Left lung (tissue), 10 donors: ENCODE results near the gene RYR3. TPM values are rescaled to one million over a fixed set of nuclear protein-coding genes. Genes with fewer than 3 reads are reported as not detected.

Source experiments
- ATAC-seq: fragments of 200-7000 bp; cut with Tn5 transposase; one replicate; pipeline ENCODE4 v1.9.1; 2020; ENCODE audit warnings: moderate library complexity
- DNase-seq, 4 donors: peaks; one replicate each; pipeline ENCODE4 v3.0.0-alpha.2; 2013 to 2020
- H3K27ac ChIP-seq, 2 donors: fragments of 200-600 bp; sonication (generic) in 1 of 2; one replicate each; pipeline versions ENCODE4 v1.5.0 to v1.8.0; 2020 to 2021
- H3K27me3 ChIP-seq, 2 donors: fragments of 200-600 bp; sonication (generic) in 1 of 2; one replicate each; pipeline versions ENCODE4 v1.5.0 to v1.8.0; 2020 to 2021
- H3K36me3 ChIP-seq, 2 donors: fragments of 200-600 bp; sonication (generic) in 1 of 2; one replicate each; pipeline versions ENCODE4 v1.5.0 to v1.8.0; 2020 to 2021
- H3K4me1 ChIP-seq, 2 donors: fragments of 200-600 bp; one replicate each; pipeline ENCODE4 v1.8.0; 2021
- H3K4me3 ChIP-seq, 2 donors: fragments of 200-600 bp; sonication (generic) in 1 of 2; one replicate each; pipeline versions ENCODE4 v1.5.0 to v1.8.0; 2020 to 2021; ENCODE audit warnings: mild to moderate bottlenecking in 1 of 2
- H3K9me3 ChIP-seq, 2 donors: fragments of 200-600 bp; sonication (generic) in 1 of 2; one replicate each; pipeline versions ENCODE4 v1.5.0 to v1.8.0; 2020 to 2021
- intact Hi-C, 2 donors: fragments of 100-400 bp; cut with DNase I; formaldehyde crosslinking; loops; one replicate each; pipeline versions ENCODE4 v1.11.2 to v1.14.2; 2022
- polyA plus RNA-seq, 6 donors: library from polyadenylated mRNA; unstranded; fragments of 120-200 nt; gene quantifications; one replicate each; pipeline ENCODE4 v1.2.1, GENCODE V29; 2013; ENCODE audit not compliant: insufficient read length in 6 of 6
- total RNA-seq, 2 donors: library from RNA; stranded (reverse); fragmentation: NEBNext Ultra II Directional; extraction: Animal tissue kit (Norgen Biotek cat#: 25700); gene quantifications; one replicate each; pipeline ENCODE4 v1.2.1, GENCODE V29; 2021
- TF ChIP-seq, protein P1 (sequence below), 2 donors: fragments of 200-600 bp; sonication (generic) in 1 of 2; IDR thresholded peaks; one replicate each; pipeline versions ENCODE4 v1.5.0 to v1.8.0; 2021; ENCODE audit warnings: antibody characterized with exemption in 2 of 2
- donor health status: DM: no; HTN: yes; CAD: no.
- donor health status: DM: no; HTN: no; CAD: no.

Gene RYR3
- total and polyA plus RNA-seq, 8 donors = 0.24 to 12.6 (median 8.6) TPM

DNA sequence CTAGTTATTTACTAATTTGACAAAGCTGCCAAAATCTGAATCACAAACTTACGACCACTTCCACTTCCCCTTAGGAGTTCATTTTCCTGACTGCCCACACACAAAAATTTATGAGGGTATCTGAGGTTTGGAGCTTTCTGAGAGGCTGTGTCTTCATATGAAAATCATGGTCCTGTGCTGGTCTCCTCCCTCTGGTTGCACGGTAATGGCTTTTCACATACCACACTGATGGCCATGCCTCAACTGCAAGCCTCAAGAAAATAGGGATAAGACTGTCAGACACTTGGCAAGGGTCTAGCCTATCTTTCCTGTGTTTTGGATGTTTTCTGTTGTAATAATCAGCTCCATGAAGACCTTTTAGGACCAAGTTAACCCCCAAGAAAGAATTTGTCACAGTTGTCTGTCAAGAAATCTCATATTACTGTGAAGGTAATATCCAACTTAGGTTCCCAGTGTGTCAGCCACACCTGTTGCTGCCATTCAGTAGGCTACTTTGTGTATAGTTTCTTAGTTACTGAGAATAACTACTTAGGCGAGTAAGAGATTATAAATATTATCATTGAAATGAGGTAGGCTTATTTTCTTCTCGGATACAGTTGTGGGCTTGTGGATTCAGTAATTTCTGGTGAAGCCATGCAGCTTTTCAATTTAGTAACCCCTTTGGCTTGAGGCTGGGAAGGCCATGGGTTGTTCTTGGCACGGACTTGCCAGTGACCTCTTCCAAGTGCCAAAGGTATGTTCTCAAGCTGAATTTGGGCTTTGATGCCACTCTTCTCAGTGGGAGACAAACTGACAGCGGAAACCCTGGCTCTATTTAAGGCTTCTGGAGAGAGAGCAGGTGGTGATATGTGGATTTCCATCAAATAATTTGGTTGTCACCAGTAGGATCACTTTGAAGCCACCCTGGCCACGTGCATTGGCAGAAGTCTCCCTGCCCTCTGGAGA lies 101.1 kb downstream of the RYR3 start:
- intact Hi-C loops = no loop called here
- H3K4me3 ChIP-seq = no peak overlapping the region
- H3K27me3 ChIP-seq = no peaks in the 10 kb centered on the region
- ATAC-seq (no peak), DNase-seq (no peak)
- TF ChIP-seq, protein P1, sequence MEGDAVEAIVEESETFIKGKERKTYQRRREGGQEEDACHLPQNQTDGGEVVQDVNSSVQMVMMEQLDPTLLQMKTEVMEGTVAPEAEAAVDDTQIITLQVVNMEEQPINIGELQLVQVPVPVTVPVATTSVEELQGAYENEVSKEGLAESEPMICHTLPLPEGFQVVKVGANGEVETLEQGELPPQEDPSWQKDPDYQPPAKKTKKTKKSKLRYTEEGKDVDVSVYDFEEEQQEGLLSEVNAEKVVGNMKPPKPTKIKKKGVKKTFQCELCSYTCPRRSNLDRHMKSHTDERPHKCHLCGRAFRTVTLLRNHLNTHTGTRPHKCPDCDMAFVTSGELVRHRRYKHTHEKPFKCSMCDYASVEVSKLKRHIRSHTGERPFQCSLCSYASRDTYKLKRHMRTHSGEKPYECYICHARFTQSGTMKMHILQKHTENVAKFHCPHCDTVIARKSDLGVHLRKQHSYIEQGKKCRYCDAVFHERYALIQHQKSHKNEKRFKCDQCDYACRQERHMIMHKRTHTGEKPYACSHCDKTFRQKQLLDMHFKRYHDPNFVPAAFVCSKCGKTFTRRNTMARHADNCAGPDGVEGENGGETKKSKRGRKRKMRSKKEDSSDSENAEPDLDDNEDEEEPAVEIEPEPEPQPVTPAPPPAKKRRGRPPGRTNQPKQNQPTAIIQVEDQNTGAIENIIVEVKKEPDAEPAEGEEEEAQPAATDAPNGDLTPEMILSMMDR (IDR thresholded peaks at IDR 0.05) = no peak
- no peaks in the 10 kb centered on the region for H3K36me3 ChIP-seq
- H3K27ac ChIP-seq = no peak overlapping the region
- no peaks in the 10 kb centered on the region for H3K4me1 ChIP-seq
- no peaks in the 10 kb centered on the region for H3K9me3 ChIP-seq

DNA sequence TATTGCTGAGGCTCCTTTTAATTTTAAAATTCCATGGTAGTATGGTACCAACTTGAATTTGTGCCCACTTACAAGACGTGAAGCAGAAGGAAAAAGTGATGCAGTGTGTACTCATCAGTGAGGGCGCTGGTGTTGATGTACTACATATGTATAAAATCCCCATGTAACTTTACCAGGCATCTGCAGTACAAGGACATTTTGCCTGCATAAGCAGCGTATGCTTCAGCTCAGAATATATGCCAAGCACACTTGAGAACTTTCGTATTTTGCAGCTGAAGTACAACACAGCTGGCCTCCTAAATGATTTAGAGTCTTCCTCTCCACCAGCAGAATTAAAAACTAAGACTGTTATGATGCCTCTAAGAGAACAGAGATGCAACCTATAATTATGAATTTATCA lies 108.9 kb downstream of the RYR3 start:
- TF ChIP-seq, protein P1 (IDR thresholded peaks at IDR 0.05) = no peak
- Histone ChIP-seq H3K9me3 (no peaks in the 10 kb centered on the region), H3K4me1 (no peaks in the 10 kb centered on the region), H3K4me3 (no peak overlapping the region), H3K36me3 (no peaks in the 10 kb centered on the region), H3K27ac (no peak overlapping the region), H3K27me3 (no peaks in the 10 kb centered on the region)
- DNase-seq (no peak), ATAC-seq (no peak)
- intact Hi-C loops = no loop called here

DNA sequence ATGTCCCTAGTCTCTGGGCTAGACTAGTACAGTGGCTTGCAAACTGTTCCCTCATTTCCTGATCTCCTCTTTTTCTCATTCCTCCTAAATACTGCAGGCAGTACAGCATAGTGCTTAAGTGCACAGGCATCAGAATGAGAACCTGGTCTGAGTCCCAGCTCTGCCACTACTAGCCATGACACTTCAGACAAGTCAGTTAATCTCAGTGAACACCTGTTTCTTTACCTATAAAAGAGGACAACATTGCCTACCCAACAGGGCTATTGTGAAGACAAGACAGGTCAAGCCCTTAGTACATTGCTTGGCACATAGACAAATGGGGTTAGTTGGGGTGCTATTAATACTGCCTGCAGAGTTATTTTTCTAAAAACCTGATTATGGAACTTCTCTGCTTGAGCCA lies 113.3 kb downstream of the RYR3 start:
- H3K4me1 ChIP-seq = no peaks in the 10 kb centered on the region
- no peak for DNase-seq
- peaks cover 0 to 7% of the 10 kb centered on the region in 2 donors for H3K9me3 ChIP-seq
- intact Hi-C loops = no loop called here
- TF ChIP-seq, protein P1 (IDR thresholded peaks at IDR 0.05) = no peak
- no peak overlapping the region for H3K4me3 ChIP-seq
- H3K27ac ChIP-seq = no peak overlapping the region
- no peaks in the 10 kb centered on the region for H3K27me3 ChIP-seq
- no peaks in the 10 kb centered on the region for H3K36me3 ChIP-seq
- no peak for ATAC-seq

DNA sequence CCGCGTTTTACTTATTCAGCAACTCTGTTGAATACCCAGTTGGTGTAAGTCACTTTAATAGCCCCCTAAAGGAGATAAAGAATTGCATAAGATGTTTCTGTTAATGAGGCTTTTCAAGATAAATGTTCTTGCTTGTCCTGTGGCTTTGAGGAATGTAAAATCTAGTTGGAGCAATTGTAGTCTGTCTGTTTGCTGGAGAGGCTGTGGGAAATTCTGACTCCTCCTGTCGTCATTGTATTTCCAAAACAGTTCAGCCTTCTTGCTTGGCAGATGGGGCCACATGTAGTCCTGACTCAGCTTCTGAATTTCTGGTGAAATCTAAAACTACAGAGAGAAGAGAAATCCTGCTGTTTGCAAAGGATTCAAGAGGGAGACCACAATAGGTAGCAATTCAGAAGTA lies 114.4 kb downstream of the RYR3 start:
- Histone ChIP-seq H3K4me3 (no peak overlapping the region), H3K27ac (no peak overlapping the region), H3K27me3 (no peaks in the 10 kb centered on the region), H3K9me3 (peaks cover 0 to 7% of the 10 kb centered on the region in 2 donors), H3K4me1 (no peaks in the 10 kb centered on the region), H3K36me3 (no peaks in the 10 kb centered on the region)
- ATAC-seq (peak; percentile 71), DNase-seq (peak in 1 of 4 donors; percentile 35)
- TF ChIP-seq, protein P1 (IDR thresholded peaks at IDR 0.05) = no peak
- intact Hi-C loops = no loop called here

DNA sequence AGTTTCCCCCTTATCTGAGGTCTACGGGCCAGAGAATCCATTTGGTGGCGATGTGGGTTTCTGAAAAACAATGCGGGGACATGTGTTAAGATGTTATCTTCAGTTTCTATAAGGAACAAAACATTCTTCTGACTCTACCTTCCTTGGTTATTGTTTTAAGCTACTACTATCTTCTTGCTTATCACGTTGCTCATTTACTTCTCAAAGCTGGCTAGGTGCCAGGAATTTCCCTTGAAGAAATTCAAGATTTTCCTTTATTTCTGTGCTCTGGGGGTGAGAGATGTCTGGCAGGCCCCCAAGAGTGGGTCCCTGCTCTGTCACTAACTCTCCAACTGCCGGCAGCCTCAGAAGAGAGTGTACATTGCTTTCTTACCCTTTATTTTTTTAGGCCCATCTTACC lies 119.8 kb downstream of the RYR3 start:
- DNase-seq = no peak
- no peak for ATAC-seq
- intact Hi-C loops = no loop called here
- Histone ChIP-seq H3K27me3 (no peaks in the 10 kb centered on the region), H3K4me1 (no peaks in the 10 kb centered on the region), H3K9me3 (peaks cover 0 to 9% of the 10 kb centered on the region in 2 donors), H3K27ac (no peak overlapping the region), H3K36me3 (no peaks in the 10 kb centered on the region), H3K4me3 (no peak overlapping the region)
- TF ChIP-seq, protein P1 (IDR thresholded peaks at IDR 0.05) = no peak
